ENCODE data around the gene ANKFY1.

GRCh38 chr17:4170639-4171280 is 93.0 kb downstream of the ANKFY1 start:
- TF ChIP-seq CTCF (IDR thresholded peaks at IDR 0.05) (no peak), EP300 (IDR thresholded peaks at IDR 0.05; ENCODE audit: low read depth) (no peak), POLR2A (IDR thresholded peaks at IDR 0.05) (no peak), POLR2AphosphoS5 (IDR thresholded peaks at IDR 0.05) (no peak)
